ENCODE results near the gene ATRX. TPM values are rescaled to one million over a fixed set of nuclear protein-coding genes. Genes with fewer than 3 reads are reported as not detected.
A peak's percentile ranks its signal among the peaks of the same experiment; 100 is the strongest.

Gene ATRX
- total RNA-seq, 1 experiment from 2014 or later: 85.8 TPM

- intact Hi-C loops (cut with micrococcal nuclease; ENCODE audit: unreplicated experiment): no loop called here
- Histone ChIP-seq H3K4me3 (ENCODE audit: low read depth in 2 of 2, low read length in 2 of 2) (no peak overlapping the region), H3K4me1 (ENCODE audit: control insufficient read depth, insufficient read depth, low read length) (no peaks in the 10 kb centered on the region), H3K27ac (ENCODE audit: low read length) (no peak overlapping the region), H3K27me3 (ENCODE audit: control insufficient read depth, insufficient read depth, low read length) (no peaks in the 10 kb centered on the region), H3K9me3 (ENCODE audit: control insufficient read depth, insufficient read depth, low read depth, low read length) (no peaks in the 10 kb centered on the region), H3K36me3 (ENCODE audit: control insufficient read depth, insufficient read depth, low read length) (no peaks in the 10 kb centered on the region; the same call in 1 of the 2 replicates)
- DNase-seq (ENCODE audit: low read depth, low spot score) (no peak), ATAC-seq (no peak)
- TF ChIP-seq POLR2AphosphoS5 (IDR thresholded peaks at IDR 0.05; ENCODE audit: low read depth, low read length) (no peak), TCF7L2 (IDR thresholded peaks at IDR 0.05; ENCODE audit: low read depth, low read length) (no peak), SIN3A (IDR thresholded peaks at IDR 0.05; ENCODE audit: borderline replicate concordance, insufficient read depth, low read depth, low read length) (no peak), CTCF (IDR thresholded peaks at IDR 0.05) (no peak), REST (IDR thresholded peaks at IDR 0.05; ENCODE audit: insufficient read depth in 1 of 2, low read depth in 2 of 2, low read length in 1 of 2) (no peak)
- no TSS peak for BruUV-seq (replicated peaks)
- ChIA-PET CTCF (no interaction called here), POLR2A (no interaction called here)
- in situ Hi-C loops (cut with HindIII; ENCODE audit: low pct_unique_long_range_greater_than_20kb, low sequenced_read_pairs): no loop called here
Observed at GRCh38 chrX:77675986-77676385, 110.0 kb downstream of the ATRX start.

- Histone ChIP-seq H3K4me3 (ENCODE audit: low read depth in 2 of 2, low read length in 2 of 2) (peak overlapping the region in 1 of 2 experiments; percentile 23; a peak in 2 of 4 replicates), H3K27me3 (ENCODE audit: control insufficient read depth, insufficient read depth, low read length) (no peaks in the 10 kb centered on the region), H3K36me3 (ENCODE audit: control insufficient read depth, insufficient read depth, low read length) (no peaks in the 10 kb centered on the region; the same call in 1 of the 2 replicates), H3K9me3 (ENCODE audit: control insufficient read depth, insufficient read depth, low read depth, low read length) (no peaks in the 10 kb centered on the region), H3K4me1 (ENCODE audit: control insufficient read depth, insufficient read depth, low read length) (peaks cover 15% of the 10 kb centered on the region), H3K27ac (ENCODE audit: low read length) (peak overlapping the region; percentile 64)
- no TSS peak for BruUV-seq (replicated peaks)
- TF ChIP-seq POLR2AphosphoS5 (IDR thresholded peaks at IDR 0.05; ENCODE audit: low read depth, low read length): no peak; the same call in 1 of the 2 replicates
- TF ChIP-seq REST (IDR thresholded peaks at IDR 0.05; ENCODE audit: insufficient read depth in 1 of 2, low read depth in 2 of 2, low read length in 1 of 2): no peak
- no peak for TF ChIP-seq CTCF (IDR thresholded peaks at IDR 0.05)
- no peak for TF ChIP-seq SIN3A (IDR thresholded peaks at IDR 0.05; ENCODE audit: borderline replicate concordance, insufficient read depth, low read depth, low read length)
- CTCF ChIA-PET: no interaction called here
- peak; percentile 89 for ATAC-seq
- intact Hi-C loops (cut with micrococcal nuclease; ENCODE audit: unreplicated experiment): no loop called here
- POLR2A ChIA-PET: no interaction called here
- peak; percentile 58 for DNase-seq (ENCODE audit: low read depth, low spot score)
- in situ Hi-C loops (cut with HindIII; ENCODE audit: low pct_unique_long_range_greater_than_20kb, low sequenced_read_pairs): no loop called here
Observed at GRCh38 chrX:77668391-77669237, 117.4 kb downstream of the ATRX start.

All from Panc1 (cell line).